Caki2 (cell line): Measurements from ENCODE around the gene DPYD. TPM values are rescaled to one million over a fixed set of nuclear protein-coding genes. Genes with fewer than 3 reads are reported as not detected.

Experiments
- DNase-seq: peaks from one replicate; pipeline ENCODE4 v3.0.0-alpha.2; 2015; ENCODE audit warnings: low read depth
- in situ Hi-C: cut with HindIII; loops from 2 replicates; pipeline ENCODE4 v1.10.0; 2016; ENCODE audit warnings: low sequenced_read_pairs, low pct_unique_long_range_greater_than_20kb, mixed read lengths
- total RNA-seq: library from RNA; depleted of rRNA; stranded (reverse); fragments of >200 nt; shearing (Covaris generic); gene quantifications from 2 replicates; pipeline ENCODE4 v1.2.3, GENCODE V29; 2014; ENCODE audit warnings: low replicate concordance; rRNA removed

Gene DPYD
- 2.2 and 6.2 TPM in 2 replicates for total RNA-seq

GRCh38 chr1:97920832-97921571 is at the start of gene DPYD:
DPYD (minus strand) TSS chr1:97921034; CDS start chr1:97920922, 112 bp downstream.
- in situ Hi-C loops, result no loop called here
- DNase-seq, result peak; percentile 89

DNA sequence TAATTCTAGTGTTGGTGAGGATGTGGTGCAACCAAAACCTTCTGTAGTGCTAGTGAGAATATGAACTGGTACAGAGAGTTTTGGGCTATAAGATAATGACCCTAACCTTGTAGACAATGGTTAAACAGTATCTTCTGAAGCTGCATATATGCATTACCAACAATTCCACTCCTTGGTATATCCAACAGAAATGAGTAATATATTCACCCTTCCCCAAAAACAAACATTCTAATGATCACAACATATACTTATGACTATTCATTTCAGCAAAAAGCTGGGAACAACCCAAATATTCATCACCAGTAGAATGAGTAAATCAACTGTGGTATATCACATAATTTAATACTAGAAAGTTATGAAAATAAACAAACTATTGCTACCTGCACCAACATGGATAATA is 39.6 kb upstream of the DPYD start:
- no peak for DNase-seq
- in situ Hi-C loops, result no loop called here

DNA sequence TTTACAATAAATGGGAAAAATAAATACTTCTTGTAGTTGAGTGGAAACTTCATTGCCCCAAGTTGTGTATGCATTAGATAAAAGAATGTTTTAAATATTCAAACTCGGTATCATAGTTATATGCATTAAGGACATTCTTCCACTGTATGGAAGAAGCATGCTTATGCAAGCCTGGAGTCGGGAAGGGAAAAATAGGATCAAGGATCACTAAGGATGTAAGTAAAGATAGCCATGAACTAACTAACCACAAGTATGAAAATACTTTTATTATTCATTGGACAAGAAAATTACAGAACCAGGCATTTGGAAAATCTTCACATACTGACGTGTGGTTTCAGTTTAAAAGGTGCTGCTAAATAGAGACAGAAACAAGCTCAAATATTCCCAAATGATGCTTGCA is 26.9 kb upstream of the DPYD start:
- DNase-seq, result no peak
- in situ Hi-C loops, result no loop called here

- in situ Hi-C loops, result no loop called here
Observed at GRCh38 chr1:97943354-97943753, 22.5 kb upstream of the DPYD start.

DNA sequence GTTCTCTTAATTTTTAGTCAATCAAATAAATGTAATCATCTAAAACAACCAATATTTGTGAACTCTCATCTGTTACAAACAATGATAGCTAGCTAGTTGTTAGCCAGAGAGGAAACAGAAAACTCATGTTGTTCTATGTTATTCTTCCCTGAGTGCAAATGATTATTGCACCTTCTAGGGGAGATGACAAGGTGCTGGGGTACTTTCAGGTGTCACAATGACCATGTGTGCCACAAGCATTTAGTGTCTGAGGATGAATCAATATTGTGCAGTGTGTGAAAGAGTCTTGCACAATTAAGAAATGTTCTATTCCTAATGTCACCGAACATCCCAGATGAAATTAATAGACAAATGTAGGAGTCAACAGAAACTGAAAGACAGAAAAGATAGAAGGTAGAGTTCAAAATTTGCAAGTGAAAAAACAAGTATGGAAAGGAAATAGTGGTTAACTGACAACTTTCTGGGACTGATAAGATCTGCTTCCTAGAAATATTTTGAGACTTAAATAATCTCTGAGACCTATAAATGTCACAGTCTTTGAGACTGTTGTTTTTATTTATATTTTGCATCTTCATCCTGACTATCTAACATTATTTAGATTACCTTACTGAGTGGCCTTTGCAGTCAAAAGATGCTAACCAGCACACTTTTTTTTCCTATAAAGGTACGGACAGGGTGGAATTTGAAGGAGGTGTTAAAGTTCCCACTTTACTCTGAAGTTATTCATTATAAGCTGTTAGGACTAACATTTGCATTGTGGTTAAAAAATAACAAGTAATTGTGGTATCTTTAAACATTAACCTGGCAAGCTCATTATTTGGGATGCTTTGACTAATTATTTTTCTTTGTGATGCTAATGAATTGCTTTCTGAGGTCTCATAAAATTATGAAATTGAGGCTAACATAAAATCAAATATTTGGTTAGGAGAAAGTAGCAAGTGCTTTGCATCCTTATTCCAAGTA is 21.6 kb upstream of the DPYD start:
- in situ Hi-C loops, result no loop called here
- DNase-seq, result no peak

More at GRCh38 chr1:97943354-97943753, 22.5 kb upstream of the DPYD start:
- no peak for DNase-seq

GRCh38 chr1:97938285-97938642 is 17.4 kb upstream of the DPYD start:
- in situ Hi-C loops, result no loop called here
- DNase-seq, result no peak

DNA sequence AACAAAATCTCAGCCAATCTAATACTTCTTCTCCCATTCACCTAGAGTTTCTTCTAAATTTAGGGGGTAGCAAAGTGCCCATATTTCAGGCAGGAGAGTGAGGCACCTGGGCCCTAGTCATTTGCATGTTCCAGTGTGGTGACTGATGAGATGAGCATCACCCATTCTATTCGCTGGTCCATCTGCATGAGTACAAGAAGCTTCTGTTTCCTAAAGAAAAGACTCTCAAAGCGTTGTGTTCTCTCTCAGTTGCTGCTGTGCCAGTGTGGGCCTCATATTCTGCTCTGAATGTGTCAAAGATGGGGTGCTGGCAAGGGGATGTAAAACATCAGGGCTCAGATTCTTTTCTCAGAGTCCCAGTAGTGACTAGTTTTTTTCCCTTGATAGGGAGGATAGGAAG is 16.1 kb upstream of the DPYD start:
- in situ Hi-C loops, result no loop called here
- DNase-seq, result no peak

DNA sequence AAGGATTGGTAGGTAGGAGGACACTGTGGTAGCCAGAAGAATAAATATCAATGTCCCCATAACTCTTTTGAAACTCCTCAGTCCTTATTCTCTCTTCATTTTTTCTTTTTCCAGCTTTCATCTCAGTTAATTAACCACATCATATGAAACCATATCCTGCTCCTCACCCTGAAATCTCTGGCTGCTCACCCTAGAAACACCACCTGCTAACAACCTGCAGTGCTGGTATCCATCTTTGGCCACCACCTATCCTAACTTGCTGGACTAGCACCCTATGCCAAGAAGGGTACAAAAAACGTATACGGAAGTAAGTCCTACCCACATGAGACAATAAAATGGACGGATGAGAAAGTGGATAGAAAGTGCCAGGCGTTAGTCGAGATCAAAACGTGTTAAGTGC is 13.7 kb upstream of the DPYD start:
- no peak for DNase-seq
- in situ Hi-C loops, result no loop called here

DNA sequence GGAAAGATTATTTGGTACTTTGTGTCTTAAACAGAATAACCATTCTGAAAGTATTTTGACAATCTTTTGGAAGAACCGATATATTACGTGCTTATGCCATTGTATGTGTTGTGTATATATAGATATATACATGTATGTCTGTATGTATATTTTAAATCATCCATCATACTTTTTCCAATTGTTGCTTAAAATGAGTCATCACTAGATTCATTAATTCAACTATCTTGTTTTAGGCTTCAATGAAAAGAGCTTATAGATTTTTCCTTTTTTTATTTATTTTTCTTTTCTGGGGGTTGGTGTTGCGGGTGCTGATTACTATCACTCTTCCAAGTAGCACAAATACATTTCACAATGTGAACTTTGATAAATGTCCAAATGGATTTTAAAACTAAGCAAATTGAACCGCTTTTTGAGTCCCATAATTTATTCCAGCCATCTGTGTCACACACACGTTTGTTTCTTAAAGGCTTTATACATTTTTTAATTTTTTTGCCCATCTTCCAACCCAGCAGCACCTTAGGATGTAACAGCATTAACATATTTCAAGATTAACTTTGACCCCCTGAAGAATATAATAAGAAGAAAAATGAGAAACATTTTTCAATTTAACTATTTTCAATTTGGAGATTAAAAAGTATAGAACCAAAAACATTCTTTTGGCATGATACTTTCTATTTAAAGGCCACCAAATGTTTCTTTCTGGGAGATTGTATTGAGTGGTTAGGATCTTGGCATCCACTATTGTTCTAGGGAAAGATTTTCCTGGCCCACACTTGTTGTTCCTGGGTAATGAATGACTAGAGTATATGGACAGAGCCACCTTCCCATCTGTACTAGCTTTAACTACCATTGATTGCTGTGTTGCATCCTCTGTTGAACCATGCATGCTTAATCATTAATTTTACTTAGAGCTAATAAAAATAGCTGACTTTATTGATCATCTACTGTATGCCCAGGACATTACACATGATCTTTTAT is 9.3 kb upstream of the DPYD start:
- in situ Hi-C loops, result no loop called here
- DNase-seq, result peak; percentile 5

GRCh38 chr1:97926017-97926708 is 5.3 kb upstream of the DPYD start:
- no peak for DNase-seq
- in situ Hi-C loops, result no loop called here

- DNase-seq, result no peak
- in situ Hi-C loops, result no loop called here
Observed at GRCh38 chr1:97925151-97925550, 4.3 kb upstream of the DPYD start.

GRCh38 chr1:97923811-97924210 is 3.0 kb upstream of the DPYD start:
- in situ Hi-C loops, result no loop called here
- no peak for DNase-seq

GRCh38 chr1:97920276-97920831 is 480 bp downstream of the DPYD start:
- no peak for DNase-seq
- in situ Hi-C loops, result no loop called here

- in situ Hi-C loops, result no loop called here
- DNase-seq, result no peak
Observed at GRCh38 chr1:97919585-97920261, 1.1 kb downstream of the DPYD start.

- no peak for DNase-seq
- in situ Hi-C loops, result no loop called here
Observed at GRCh38 chr1:97918961-97919360, 1.9 kb downstream of the DPYD start.

GRCh38 chr1:97913506-97914139 is 7.2 kb downstream of the DPYD start:
- in situ Hi-C loops, result no loop called here
- no peak for DNase-seq
